Left lung (tissue), 10 donors: Measurements from ENCODE around the gene NBAS. TPM values are rescaled to one million over a fixed set of nuclear protein-coding genes. Genes with fewer than 3 reads are reported as not detected.

Source experiments
- ATAC-seq: fragments of 200-7000 bp; cut with Tn5 transposase; one replicate; pipeline ENCODE4 v1.9.1; 2020; ENCODE audit warnings: moderate library complexity
- DNase-seq, 4 donors: peaks; one replicate each; pipeline ENCODE4 v3.0.0-alpha.2; 2013 to 2020
- H3K27ac ChIP-seq, 2 donors: fragments of 200-600 bp; sonication (generic) in 1 of 2; one replicate each; pipeline versions ENCODE4 v1.5.0 to v1.8.0; 2020 to 2021
- H3K27me3 ChIP-seq, 2 donors: fragments of 200-600 bp; sonication (generic) in 1 of 2; one replicate each; pipeline versions ENCODE4 v1.5.0 to v1.8.0; 2020 to 2021
- H3K36me3 ChIP-seq, 2 donors: fragments of 200-600 bp; sonication (generic) in 1 of 2; one replicate each; pipeline versions ENCODE4 v1.5.0 to v1.8.0; 2020 to 2021
- H3K4me1 ChIP-seq, 2 donors: fragments of 200-600 bp; one replicate each; pipeline ENCODE4 v1.8.0; 2021
- H3K4me3 ChIP-seq, 2 donors: fragments of 200-600 bp; sonication (generic) in 1 of 2; one replicate each; pipeline versions ENCODE4 v1.5.0 to v1.8.0; 2020 to 2021; ENCODE audit warnings: mild to moderate bottlenecking in 1 of 2
- H3K9me3 ChIP-seq, 2 donors: fragments of 200-600 bp; sonication (generic) in 1 of 2; one replicate each; pipeline versions ENCODE4 v1.5.0 to v1.8.0; 2020 to 2021
- CTCF ChIP-seq, 2 donors: fragments of 200-600 bp; sonication (generic) in 1 of 2; IDR thresholded peaks; one replicate each; pipeline versions ENCODE4 v1.5.0 to v1.8.0; 2021; ENCODE audit warnings: antibody characterized with exemption in 2 of 2
- intact Hi-C, 2 donors: fragments of 100-400 bp; cut with DNase I; formaldehyde crosslinking; loops; one replicate each; pipeline versions ENCODE4 v1.11.2 to v1.14.2; 2022
- polyA plus RNA-seq, 6 donors: library from polyadenylated mRNA; unstranded; fragments of 120-200 nt; gene quantifications; one replicate each; pipeline ENCODE4 v1.2.1, GENCODE V29; 2013; ENCODE audit not compliant: insufficient read length in 6 of 6
- total RNA-seq, 2 donors: library from RNA; stranded (reverse); fragmentation: NEBNext Ultra II Directional; extraction: Animal tissue kit (Norgen Biotek cat#: 25700); gene quantifications; one replicate each; pipeline ENCODE4 v1.2.1, GENCODE V29; 2021
- donor health status: DM: no; HTN: yes; CAD: no.
- donor health status: DM: no; HTN: no; CAD: no.

The NBAS gene
- total and polyA plus RNA-seq, 8 donors = 36.6 to 57.4 (median 46.3) TPM

DNA sequence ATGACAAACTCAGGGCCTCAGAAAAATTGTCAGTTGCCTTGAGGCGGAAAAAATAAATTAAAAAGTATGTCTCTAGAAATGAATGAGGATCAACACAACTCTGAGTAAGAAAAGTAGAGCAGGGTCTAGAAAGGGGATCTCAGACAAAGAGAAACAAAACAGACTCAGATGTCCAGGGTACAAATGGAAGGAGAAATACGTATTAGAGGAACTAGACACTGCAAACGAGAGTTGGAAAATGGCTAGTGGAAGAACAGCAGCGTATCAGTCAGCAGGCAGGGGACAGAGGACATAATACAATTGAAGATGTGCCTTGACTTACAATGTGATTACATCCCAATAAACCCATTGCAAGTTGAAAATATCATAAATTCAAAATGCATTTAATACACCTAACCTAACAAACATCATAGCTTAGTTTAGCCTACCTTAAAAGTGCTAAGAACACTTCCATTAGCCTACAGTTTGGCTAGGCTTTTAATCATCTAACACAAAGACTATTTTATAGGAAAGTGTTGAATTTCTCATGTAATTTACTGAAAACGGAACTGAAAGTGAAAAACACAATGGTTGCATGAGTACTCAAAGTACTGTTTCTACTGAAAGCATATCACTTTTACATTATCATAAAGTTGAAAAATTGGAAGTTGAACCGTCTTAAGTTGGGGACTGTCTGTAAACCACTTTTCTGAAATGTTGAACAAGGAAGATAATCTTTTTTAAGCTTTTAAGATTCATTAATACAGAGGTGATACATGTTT is 182.8 kb downstream of the NBAS start:
- intact Hi-C loops = no loop called here
- TF ChIP-seq CTCF (IDR thresholded peaks at IDR 0.05) = no peak
- Histone ChIP-seq H3K9me3 (no peaks in the 10 kb centered on the region), H3K4me3 (no peak overlapping the region), H3K36me3 (peaks cover 0 to 42% of the 10 kb centered on the region in 2 donors), H3K4me1 (no peaks in the 10 kb centered on the region), H3K27me3 (no peaks in the 10 kb centered on the region), H3K27ac (no peak overlapping the region)
- DNase-seq (no peak), ATAC-seq (no peak)

DNA sequence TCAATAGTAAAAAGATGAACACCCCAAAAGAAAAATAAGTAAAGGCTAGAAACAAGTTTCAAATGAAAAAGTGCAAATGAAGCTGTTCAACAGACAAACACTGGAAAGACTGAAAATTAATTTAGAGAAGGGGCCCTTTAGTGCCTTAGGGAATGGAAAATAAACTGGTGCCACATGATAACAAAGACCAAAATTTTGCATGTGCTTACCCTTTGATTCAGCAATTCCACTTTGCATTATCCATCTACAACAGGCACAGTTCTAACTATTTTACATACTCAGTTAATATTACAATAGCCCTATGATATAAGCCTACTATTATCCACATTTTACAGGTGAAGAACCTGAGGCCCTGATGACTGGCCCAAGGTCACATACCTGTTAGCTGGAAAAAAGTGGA is 183.9 kb downstream of the NBAS start:
- no peak for TF ChIP-seq CTCF (IDR thresholded peaks at IDR 0.05)
- H3K27me3 ChIP-seq = no peaks in the 10 kb centered on the region
- intact Hi-C loops = no loop called here
- no peak for ATAC-seq
- no peak for DNase-seq
- no peak overlapping the region for H3K27ac ChIP-seq
- no peaks in the 10 kb centered on the region for H3K4me1 ChIP-seq
- H3K4me3 ChIP-seq = no peak overlapping the region
- peaks cover 0 to 38% of the 10 kb centered on the region in 2 donors for H3K36me3 ChIP-seq
- no peaks in the 10 kb centered on the region for H3K9me3 ChIP-seq

DNA sequence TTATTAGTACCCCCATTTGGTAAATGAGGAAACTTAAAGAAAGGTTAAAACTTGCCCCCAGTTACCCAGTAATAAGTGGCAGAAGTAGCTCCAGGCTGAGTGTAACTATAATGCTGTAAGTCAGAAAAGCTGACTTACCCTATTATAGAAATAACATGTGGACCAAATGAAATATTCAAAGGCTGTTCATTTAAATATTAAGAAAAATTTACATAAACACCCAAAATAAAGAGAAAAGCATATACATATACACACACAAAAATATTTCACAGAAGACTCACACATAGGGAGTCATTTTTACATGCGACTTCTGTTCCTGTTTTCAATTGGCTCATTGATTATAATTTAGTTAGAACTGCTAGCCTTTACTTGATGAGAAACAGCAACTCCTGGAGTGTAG is 189.1 kb downstream of the NBAS start:
- Histone ChIP-seq H3K9me3 (no peaks in the 10 kb centered on the region), H3K27me3 (no peaks in the 10 kb centered on the region), H3K27ac (no peak overlapping the region), H3K4me3 (no peak overlapping the region), H3K4me1 (no peaks in the 10 kb centered on the region), H3K36me3 (peaks cover 0 to 40% of the 10 kb centered on the region in 2 donors)
- no peak for ATAC-seq
- intact Hi-C loops = no loop called here
- no peak for TF ChIP-seq CTCF (IDR thresholded peaks at IDR 0.05)
- no peak for DNase-seq

DNA sequence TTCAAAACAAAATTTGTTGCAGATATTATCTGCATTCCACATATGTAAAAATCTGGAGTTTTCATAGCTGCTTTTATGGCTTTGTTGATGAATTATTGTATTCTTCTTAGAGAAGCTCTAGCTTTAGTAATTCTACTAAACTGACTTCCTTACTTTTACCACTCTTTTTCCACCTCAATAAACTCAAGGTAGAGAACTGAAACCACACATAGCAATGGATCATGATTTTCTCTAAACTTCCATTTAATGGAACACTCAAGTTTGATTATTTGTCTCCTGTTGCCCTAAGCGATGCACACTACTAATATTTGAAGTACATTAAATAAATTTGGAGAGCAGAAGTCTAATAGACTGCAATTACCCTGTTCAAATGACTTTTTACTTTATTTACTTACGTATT is 192.0 kb downstream of the NBAS start:
- intact Hi-C loops = no loop called here
- no peak for TF ChIP-seq CTCF (IDR thresholded peaks at IDR 0.05)
- Histone ChIP-seq H3K36me3 (peaks cover 0 to 53% of the 10 kb centered on the region in 2 donors), H3K4me3 (no peak overlapping the region), H3K9me3 (no peaks in the 10 kb centered on the region), H3K27me3 (no peaks in the 10 kb centered on the region), H3K27ac (no peak overlapping the region), H3K4me1 (no peaks in the 10 kb centered on the region)
- DNase-seq (no peak), ATAC-seq (no peak)

- Histone ChIP-seq H3K27me3 (no peaks in the 10 kb centered on the region), H3K27ac (no peak overlapping the region), H3K4me3 (no peak overlapping the region), H3K36me3 (peaks cover 0 to 43% of the 10 kb centered on the region in 2 donors), H3K4me1 (no peaks in the 10 kb centered on the region), H3K9me3 (no peaks in the 10 kb centered on the region)
- TF ChIP-seq CTCF (IDR thresholded peaks at IDR 0.05) = no peak
- ATAC-seq = no peak
- intact Hi-C loops = no loop called here
- DNase-seq = no peak
Observed at GRCh38 chr2:15367715-15368114, 193.4 kb downstream of the NBAS start.
